Stimulated activated naive CD8-positive, alpha-beta T cell treated with anti-CD3 and anti-CD28 coated beads, Interleukin-15, Interleukin-2, amounts not matched to agents 100 U/mL and 50 U/mL, for 24 hours (primary cell): ENCODE results near the gene LAMA2.

Experiments used
- ATAC-seq: fragments of 150-1000 bp; cut with Tn5 transposase; one replicate; pipeline ENCODE4 v1.10.0; 2021
- DNase-seq: peaks from one replicate; pipeline ENCODE4 v3.0.0; 2021

LAMA2 gene

GRCh38 chr6:129495652-129496051, 612.7 kb downstream of the LAMA2 start:
- DNase-seq: no peak
- no peak for ATAC-seq

GRCh38 chr6:129497481-129498441, 614.8 kb downstream of the LAMA2 start:
- ATAC-seq: no peak

GRCh38 chr6:129498541-129498940, 615.6 kb downstream of the LAMA2 start:
- ATAC-seq (peak; percentile 25), DNase-seq (no peak)

More at GRCh38 chr6:129497481-129498441, 614.8 kb downstream of the LAMA2 start:
- DNase-seq: no peak

- ATAC-seq (peak; percentile 6), DNase-seq (no peak)
These were observed 616.3 kb downstream of the LAMA2 start for GRCh38 chr6:129498950-129499842.

- ATAC-seq (no peak), DNase-seq (no peak)
These were observed 616.9 kb downstream of the LAMA2 start for GRCh38 chr6:129499843-129500219.

- peak; percentile 55 for ATAC-seq
- peak; percentile 36 for DNase-seq
These were observed 618.2 kb downstream of the LAMA2 start for GRCh38 chr6:129500958-129501739.

- no peak for DNase-seq
- ATAC-seq: no peak
These were observed 619.1 kb downstream of the LAMA2 start for GRCh38 chr6:129501740-129502660.

GRCh38 chr6:129504456-129504855, 621.5 kb downstream of the LAMA2 start:
- ATAC-seq (no peak), DNase-seq (no peak)

- no peak for ATAC-seq
- no peak for DNase-seq
These were observed 624.3 kb downstream of the LAMA2 start for GRCh38 chr6:129507059-129507807.

GRCh38 chr6:129507846-129508245, 624.9 kb downstream of the LAMA2 start:
- ATAC-seq (no peak), DNase-seq (no peak)

GRCh38 chr6:129508477-129509145, 625.7 kb downstream of the LAMA2 start:
- DNase-seq (no peak), ATAC-seq (no peak)

GRCh38 chr6:129510950-129511349, 628.0 kb downstream of the LAMA2 start:
- DNase-seq: no peak
- ATAC-seq: no peak

- no peak for ATAC-seq
- no peak for DNase-seq
These were observed 630.5 kb downstream of the LAMA2 start for GRCh38 chr6:129513471-129513870.

GRCh38 chr6:129515004-129515403, 632.1 kb downstream of the LAMA2 start:
- DNase-seq: no peak
- no peak for ATAC-seq

GRCh38 chr6:129516005-129516404, 633.1 kb downstream of the LAMA2 start:
- ATAC-seq: no peak
- no peak for DNase-seq

- no peak for ATAC-seq
- no peak for DNase-seq
These were observed 633.8 kb downstream of the LAMA2 start for GRCh38 chr6:129516787-129517186.

GRCh38 chr6:129517288-129517687, 634.4 kb downstream of the LAMA2 start:
- no peak for ATAC-seq
- no peak for DNase-seq

GRCh38 chr6:129519750-129520149, 636.8 kb downstream of the LAMA2 start:
- ATAC-seq: no peak
- DNase-seq: no peak

- no peak for DNase-seq
- no peak for ATAC-seq
These were observed 639.0 kb downstream of the LAMA2 start for GRCh38 chr6:129521946-129522345.

- ATAC-seq (no peak), DNase-seq (no peak)
These were observed 640.9 kb downstream of the LAMA2 start for GRCh38 chr6:129523816-129524215.
